GM23338 (cell line): ENCODE results near the gene CD46. TPM values are rescaled to one million over a fixed set of nuclear protein-coding genes. Genes with fewer than 3 reads are reported as not detected.

Experiments used
- ATAC-seq: fragments of 200-7000 bp; cut with Tn5 transposase; 3 replicates; pipeline ENCODE4 v1.9.1; 2020
- DNase-seq: peaks from one replicate; pipeline ENCODE4 v3.0.0-alpha.2; 2015; ENCODE audit warnings: low spot score
- H2AFZ ChIP-seq: fragments of 200-600 bp; sonication (generic); 2 replicates; pipeline ENCODE4 v1.8.0; 2016; ENCODE audit warnings: antibody characterized with exemption, mild to moderate bottlenecking, moderate library complexity
- H3F3A ChIP-seq: fragments of 200-600 bp; sonication (generic); replicated peaks from 2 replicates; pipeline ENCODE4 v1.8.0; 2017; ENCODE audit warnings: antibody characterized with exemption, mixed run types, low read depth
- H3K27ac ChIP-seq: fragments of 200-600 bp; sonication (generic); 2 replicates; pipeline ENCODE4 v1.6.1; 2016; ENCODE audit warnings: low read depth
- H3K27me3 ChIP-seq: fragments of 200-600 bp; sonication (generic); 2 replicates; pipeline ENCODE4 v1.8.0; 2016; ENCODE audit warnings: mild to moderate bottlenecking, mixed run types, moderate library complexity; ENCODE audit not compliant: insufficient read depth
- H3K36me3 ChIP-seq: fragments of 200-600 bp; sonication (generic); 2 replicates; pipeline ENCODE4 v1.8.0; 2016; ENCODE audit warnings: mild to moderate bottlenecking; ENCODE audit not compliant: insufficient read depth
- H3K4me1 ChIP-seq: fragments of 200-600 bp; sonication (generic); 2 replicates; pipeline ENCODE4 v1.8.0; 2016; ENCODE audit warnings: mild to moderate bottlenecking, moderate library complexity; ENCODE audit not compliant: insufficient read depth
- H3K4me2 ChIP-seq: fragments of 200-600 bp; sonication (generic); 2 replicates; pipeline ENCODE4 v1.7.1; 2017; ENCODE audit warnings: mixed run types
- H3K4me3 ChIP-seq: fragments of 200-600 bp; sonication (generic); 2 replicates; pipeline ENCODE4 v1.6.1; 2016; ENCODE audit warnings: mixed run types
- H3K79me2 ChIP-seq: fragments of 200-600 bp; sonication (generic); replicated peaks from 2 replicates; pipeline ENCODE4 v1.8.0; 2017; ENCODE audit warnings: mild to moderate bottlenecking; ENCODE audit not compliant: insufficient read depth
- H3K9me2 ChIP-seq: fragments of 200-600 bp; sonication (generic); 2 replicates; pipeline ENCODE4 v1.8.0; 2017; ENCODE audit not compliant: insufficient read depth
- H4K20me1 ChIP-seq: fragments of 200-600 bp; sonication (generic); replicated peaks from 2 replicates; pipeline ENCODE4 v1.8.0; 2017; ENCODE audit warnings: mild to moderate bottlenecking; ENCODE audit not compliant: insufficient read depth
- H3K27ac Mint-ChIP-seq: 2 replicates; pipeline ENCODE4 v1.8.0; 2020; ENCODE audit warnings: inconsistent platforms, mild to moderate bottlenecking, moderate library complexity, mixed read lengths
- H3K27me3 Mint-ChIP-seq: 3 replicates; pipeline ENCODE4 v1.8.0; 2022; ENCODE audit warnings: low read depth, mild to moderate bottlenecking, moderate library complexity, mixed read lengths, inconsistent platforms; ENCODE audit not compliant: insufficient read depth, poor library complexity
- H3K36me3 Mint-ChIP-seq: 3 replicates; pipeline ENCODE4 v1.8.0; 2021; ENCODE audit warnings: low read depth, mild to moderate bottlenecking, inconsistent platforms, moderate library complexity, mixed read lengths
- H3K4me1 Mint-ChIP-seq: 3 replicates; pipeline ENCODE4 v1.8.0; 2020; ENCODE audit warnings: mild to moderate bottlenecking, inconsistent platforms, mixed read lengths
- H3K4me3 Mint-ChIP-seq: 3 replicates; pipeline ENCODE4 v1.8.0; 2021; ENCODE audit warnings: moderate library complexity, mild to moderate bottlenecking, inconsistent platforms, mixed read lengths
- H3K9me3 Mint-ChIP-seq: 3 replicates; pipeline ENCODE4 v1.8.0; 2020; ENCODE audit warnings: moderate library complexity, mild to moderate bottlenecking, inconsistent platforms, mixed read lengths
- CREB1 ChIP-seq: fragments of 250-450 bp; sonication (Bioruptor Pico); IDR thresholded peaks from 2 replicates; pipeline ENCODE4 v1.5.0; 2020; ENCODE audit warnings: low read depth, mild to moderate bottlenecking, moderate library complexity
- EZH2 ChIP-seq: fragments of 200-600 bp; sonication (generic); IDR thresholded peaks from one replicate; pipeline ENCODE4 v1.8.0; 2017; ENCODE audit warnings: antibody characterized with exemption, mild to moderate bottlenecking, low read depth; ENCODE audit not compliant: unreplicated experiment
- EZH2phosphoT487 ChIP-seq: fragments of 200-600 bp; sonication (generic); IDR thresholded peaks from one replicate; pipeline ENCODE4 v1.8.1; 2018; ENCODE audit warnings: antibody characterized with exemption; ENCODE audit not compliant: unreplicated experiment
- JUNB ChIP-seq: IDR thresholded peaks from one replicate; pipeline ENCODE4 v1.6.1; 2016; ENCODE audit warnings: antibody characterized with exemption; ENCODE audit not compliant: unreplicated experiment
- NANOG ChIP-seq: IDR thresholded peaks from 2 replicates; pipeline ENCODE4 v1.6.1; 2016; ENCODE audit warnings: antibody characterized with exemption, borderline replicate concordance
- POLR2AphosphoS5 ChIP-seq: IDR thresholded peaks from 2 replicates; pipeline ENCODE4 v1.6.1; 2016; ENCODE audit warnings: antibody characterized with exemption, low read depth
- STAT1 ChIP-seq: IDR thresholded peaks from one replicate; pipeline ENCODE4 v1.6.1; 2016; ENCODE audit warnings: antibody characterized with exemption; ENCODE audit not compliant: unreplicated experiment
- ZNF114 ChIP-seq: fragments of 250-450 bp; sonication (Bioruptor Pico); IDR thresholded peaks from 2 replicates; pipeline ENCODE4 v1.5.0; 2020; ENCODE audit warnings: mild to moderate bottlenecking, moderate library complexity
- ZNF331 ChIP-seq: fragments of 250-450 bp; sonication (Bioruptor Pico); IDR thresholded peaks from 2 replicates; pipeline ENCODE4 v1.5.0; 2020; ENCODE audit warnings: low read depth, mild to moderate bottlenecking, moderate library complexity
- polyA plus RNA-seq: library from polyadenylated mRNA; unstranded; fragments of >200 nt; fragmentation: Nextera tagmentation; extraction: Ambion mirVana; gene quantifications from 2 replicates; pipeline ENCODE4 v1.2.1, GENCODE V29; 2016
- total RNA-seq: library from RNA; depleted of rRNA; stranded (reverse); fragments of >200 nt; shearing (Covaris generic); gene quantifications from 2 replicates; pipeline ENCODE4 v1.2.3, GENCODE V29; 2014
- TF ChIP-seq, protein P1 (sequence below): IDR thresholded peaks from 2 replicates; pipeline ENCODE4 v1.6.1; 2016; ENCODE audit warnings: antibody characterized with exemption
- TF ChIP-seq, protein P2 (sequence below), 2 experiments: fragments of 200-600 bp in 1 of 2; sonication (generic) in 1 of 2; conservative IDR thresholded peaks; 2 replicates each; pipeline versions ENCODE4 v1.5.1 to v1.6.1; 2016 to 2017; ENCODE audit warnings: antibody characterized with exemption in 2 of 2, low read depth in 2 of 2, mild to moderate bottlenecking in 2 of 2, moderate library complexity in 1 of 2
- TF ChIP-seq, protein P3 (sequence below): IDR thresholded peaks from one replicate; pipeline ENCODE4 v1.6.1; 2018; ENCODE audit warnings: antibody characterized with exemption; ENCODE audit not compliant: unreplicated experiment
- TF ChIP-seq, protein P4 (sequence below): fragments of 250-450 bp; sonication (Bioruptor Pico); IDR thresholded peaks from 2 replicates; pipeline ENCODE4 v1.5.0; 2020; ENCODE audit warnings: mild to moderate bottlenecking, moderate library complexity

CD46 gene
- total and polyA plus RNA-seq, 2 experiments from 2014 or later: 199 to 209 TPM

DNA sequence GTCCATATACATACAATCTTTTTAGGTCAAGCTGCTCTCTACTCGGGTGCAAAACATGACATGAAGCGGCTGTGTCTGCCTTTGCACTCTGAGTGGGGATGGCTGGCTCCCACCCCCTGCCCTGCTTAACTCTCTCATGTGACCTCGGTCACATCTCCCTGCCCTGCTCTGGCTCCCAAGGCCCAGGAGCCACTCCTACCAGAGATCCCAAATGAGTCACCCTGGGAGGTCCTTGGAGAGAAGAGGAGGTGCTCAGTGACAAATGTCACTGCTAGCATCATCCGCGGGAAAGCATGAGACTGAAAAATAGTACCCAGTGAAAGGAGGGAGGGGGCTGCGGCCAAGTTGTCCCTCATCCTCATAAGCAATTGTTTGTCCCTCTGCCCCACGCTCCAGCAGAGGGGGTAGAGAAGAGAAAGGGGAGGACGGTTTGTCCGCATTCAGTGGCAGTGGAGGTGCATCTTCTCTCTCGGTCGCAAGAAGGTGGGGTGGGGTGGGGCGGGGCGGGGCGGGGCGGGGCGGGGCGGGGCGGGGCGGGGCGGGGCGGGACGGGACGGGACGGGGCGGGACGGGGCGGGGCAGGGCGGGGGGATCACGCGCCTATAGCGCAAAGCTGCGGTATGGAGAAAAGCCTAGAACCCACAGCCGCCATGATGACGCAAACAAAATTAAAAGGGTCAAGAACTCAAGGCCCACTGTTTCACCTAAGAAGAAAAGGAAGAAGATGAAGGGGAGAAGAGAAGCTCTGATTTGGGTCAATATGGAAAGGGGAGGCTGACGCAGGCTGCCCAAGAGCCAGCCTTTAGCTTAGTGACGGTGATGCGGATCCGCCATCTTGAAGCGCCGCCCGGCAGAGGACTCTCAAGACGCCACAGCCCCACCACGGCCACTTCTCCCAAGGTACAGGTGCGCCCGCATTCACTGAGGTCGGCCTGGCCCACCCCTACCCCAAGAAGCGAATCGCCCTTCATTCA lies 66.2 kb downstream of the CD46 start:
- H4K20me1 ChIP-seq: no peaks in the 10 kb centered on the region
- Mint-ChIP-seq H3K36me3 (no peaks in the 10 kb centered on the region; the same call in 2 of the 3 replicates), H3K4me1 (peaks cover 12% of the 10 kb centered on the region), H3K27me3 (peaks cover 12% of the 10 kb centered on the region), H3K4me3 (no peak overlapping the region), H3K27ac (no peak overlapping the region), H3K9me3 (no peaks in the 10 kb centered on the region)
- no peak overlapping the region for H3K4me3 ChIP-seq
- ATAC-seq (no peak), DNase-seq (no peak)
- no peak overlapping the region for H2AFZ ChIP-seq
- no peak overlapping the region for H3K27ac ChIP-seq
- no peaks in the 10 kb centered on the region for H3K27me3 ChIP-seq
- no peak overlapping the region for H3K4me2 ChIP-seq
- no peaks in the 10 kb centered on the region for H3K9me2 ChIP-seq
- no peak for TF ChIP-seq STAT1
- TF ChIP-seq CREB1: no peak
- TF ChIP-seq NANOG: no peak
- no peak for TF ChIP-seq EZH2
- TF ChIP-seq, protein P1, sequence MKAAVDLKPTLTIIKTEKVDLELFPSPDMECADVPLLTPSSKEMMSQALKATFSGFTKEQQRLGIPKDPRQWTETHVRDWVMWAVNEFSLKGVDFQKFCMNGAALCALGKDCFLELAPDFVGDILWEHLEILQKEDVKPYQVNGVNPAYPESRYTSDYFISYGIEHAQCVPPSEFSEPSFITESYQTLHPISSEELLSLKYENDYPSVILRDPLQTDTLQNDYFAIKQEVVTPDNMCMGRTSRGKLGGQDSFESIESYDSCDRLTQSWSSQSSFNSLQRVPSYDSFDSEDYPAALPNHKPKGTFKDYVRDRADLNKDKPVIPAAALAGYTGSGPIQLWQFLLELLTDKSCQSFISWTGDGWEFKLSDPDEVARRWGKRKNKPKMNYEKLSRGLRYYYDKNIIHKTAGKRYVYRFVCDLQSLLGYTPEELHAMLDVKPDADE: no peak
- TF ChIP-seq, protein P2, sequence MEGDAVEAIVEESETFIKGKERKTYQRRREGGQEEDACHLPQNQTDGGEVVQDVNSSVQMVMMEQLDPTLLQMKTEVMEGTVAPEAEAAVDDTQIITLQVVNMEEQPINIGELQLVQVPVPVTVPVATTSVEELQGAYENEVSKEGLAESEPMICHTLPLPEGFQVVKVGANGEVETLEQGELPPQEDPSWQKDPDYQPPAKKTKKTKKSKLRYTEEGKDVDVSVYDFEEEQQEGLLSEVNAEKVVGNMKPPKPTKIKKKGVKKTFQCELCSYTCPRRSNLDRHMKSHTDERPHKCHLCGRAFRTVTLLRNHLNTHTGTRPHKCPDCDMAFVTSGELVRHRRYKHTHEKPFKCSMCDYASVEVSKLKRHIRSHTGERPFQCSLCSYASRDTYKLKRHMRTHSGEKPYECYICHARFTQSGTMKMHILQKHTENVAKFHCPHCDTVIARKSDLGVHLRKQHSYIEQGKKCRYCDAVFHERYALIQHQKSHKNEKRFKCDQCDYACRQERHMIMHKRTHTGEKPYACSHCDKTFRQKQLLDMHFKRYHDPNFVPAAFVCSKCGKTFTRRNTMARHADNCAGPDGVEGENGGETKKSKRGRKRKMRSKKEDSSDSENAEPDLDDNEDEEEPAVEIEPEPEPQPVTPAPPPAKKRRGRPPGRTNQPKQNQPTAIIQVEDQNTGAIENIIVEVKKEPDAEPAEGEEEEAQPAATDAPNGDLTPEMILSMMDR (conservative IDR thresholded peaks at IDR 0.05; ENCODE audit: low read depth in 2 of 2): no peak
- TF ChIP-seq POLR2AphosphoS5: no peak
- TF ChIP-seq, protein P3, sequence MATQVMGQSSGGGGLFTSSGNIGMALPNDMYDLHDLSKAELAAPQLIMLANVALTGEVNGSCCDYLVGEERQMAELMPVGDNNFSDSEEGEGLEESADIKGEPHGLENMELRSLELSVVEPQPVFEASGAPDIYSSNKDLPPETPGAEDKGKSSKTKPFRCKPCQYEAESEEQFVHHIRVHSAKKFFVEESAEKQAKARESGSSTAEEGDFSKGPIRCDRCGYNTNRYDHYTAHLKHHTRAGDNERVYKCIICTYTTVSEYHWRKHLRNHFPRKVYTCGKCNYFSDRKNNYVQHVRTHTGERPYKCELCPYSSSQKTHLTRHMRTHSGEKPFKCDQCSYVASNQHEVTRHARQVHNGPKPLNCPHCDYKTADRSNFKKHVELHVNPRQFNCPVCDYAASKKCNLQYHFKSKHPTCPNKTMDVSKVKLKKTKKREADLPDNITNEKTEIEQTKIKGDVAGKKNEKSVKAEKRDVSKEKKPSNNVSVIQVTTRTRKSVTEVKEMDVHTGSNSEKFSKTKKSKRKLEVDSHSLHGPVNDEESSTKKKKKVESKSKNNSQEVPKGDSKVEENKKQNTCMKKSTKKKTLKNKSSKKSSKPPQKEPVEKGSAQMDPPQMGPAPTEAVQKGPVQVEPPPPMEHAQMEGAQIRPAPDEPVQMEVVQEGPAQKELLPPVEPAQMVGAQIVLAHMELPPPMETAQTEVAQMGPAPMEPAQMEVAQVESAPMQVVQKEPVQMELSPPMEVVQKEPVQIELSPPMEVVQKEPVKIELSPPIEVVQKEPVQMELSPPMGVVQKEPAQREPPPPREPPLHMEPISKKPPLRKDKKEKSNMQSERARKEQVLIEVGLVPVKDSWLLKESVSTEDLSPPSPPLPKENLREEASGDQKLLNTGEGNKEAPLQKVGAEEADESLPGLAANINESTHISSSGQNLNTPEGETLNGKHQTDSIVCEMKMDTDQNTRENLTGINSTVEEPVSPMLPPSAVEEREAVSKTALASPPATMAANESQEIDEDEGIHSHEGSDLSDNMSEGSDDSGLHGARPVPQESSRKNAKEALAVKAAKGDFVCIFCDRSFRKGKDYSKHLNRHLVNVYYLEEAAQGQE: no peak
- no peak for TF ChIP-seq EZH2phosphoT487
- TF ChIP-seq ZNF114 (CRISPR knock-in tag): no peak
- TF ChIP-seq, protein P4, sequence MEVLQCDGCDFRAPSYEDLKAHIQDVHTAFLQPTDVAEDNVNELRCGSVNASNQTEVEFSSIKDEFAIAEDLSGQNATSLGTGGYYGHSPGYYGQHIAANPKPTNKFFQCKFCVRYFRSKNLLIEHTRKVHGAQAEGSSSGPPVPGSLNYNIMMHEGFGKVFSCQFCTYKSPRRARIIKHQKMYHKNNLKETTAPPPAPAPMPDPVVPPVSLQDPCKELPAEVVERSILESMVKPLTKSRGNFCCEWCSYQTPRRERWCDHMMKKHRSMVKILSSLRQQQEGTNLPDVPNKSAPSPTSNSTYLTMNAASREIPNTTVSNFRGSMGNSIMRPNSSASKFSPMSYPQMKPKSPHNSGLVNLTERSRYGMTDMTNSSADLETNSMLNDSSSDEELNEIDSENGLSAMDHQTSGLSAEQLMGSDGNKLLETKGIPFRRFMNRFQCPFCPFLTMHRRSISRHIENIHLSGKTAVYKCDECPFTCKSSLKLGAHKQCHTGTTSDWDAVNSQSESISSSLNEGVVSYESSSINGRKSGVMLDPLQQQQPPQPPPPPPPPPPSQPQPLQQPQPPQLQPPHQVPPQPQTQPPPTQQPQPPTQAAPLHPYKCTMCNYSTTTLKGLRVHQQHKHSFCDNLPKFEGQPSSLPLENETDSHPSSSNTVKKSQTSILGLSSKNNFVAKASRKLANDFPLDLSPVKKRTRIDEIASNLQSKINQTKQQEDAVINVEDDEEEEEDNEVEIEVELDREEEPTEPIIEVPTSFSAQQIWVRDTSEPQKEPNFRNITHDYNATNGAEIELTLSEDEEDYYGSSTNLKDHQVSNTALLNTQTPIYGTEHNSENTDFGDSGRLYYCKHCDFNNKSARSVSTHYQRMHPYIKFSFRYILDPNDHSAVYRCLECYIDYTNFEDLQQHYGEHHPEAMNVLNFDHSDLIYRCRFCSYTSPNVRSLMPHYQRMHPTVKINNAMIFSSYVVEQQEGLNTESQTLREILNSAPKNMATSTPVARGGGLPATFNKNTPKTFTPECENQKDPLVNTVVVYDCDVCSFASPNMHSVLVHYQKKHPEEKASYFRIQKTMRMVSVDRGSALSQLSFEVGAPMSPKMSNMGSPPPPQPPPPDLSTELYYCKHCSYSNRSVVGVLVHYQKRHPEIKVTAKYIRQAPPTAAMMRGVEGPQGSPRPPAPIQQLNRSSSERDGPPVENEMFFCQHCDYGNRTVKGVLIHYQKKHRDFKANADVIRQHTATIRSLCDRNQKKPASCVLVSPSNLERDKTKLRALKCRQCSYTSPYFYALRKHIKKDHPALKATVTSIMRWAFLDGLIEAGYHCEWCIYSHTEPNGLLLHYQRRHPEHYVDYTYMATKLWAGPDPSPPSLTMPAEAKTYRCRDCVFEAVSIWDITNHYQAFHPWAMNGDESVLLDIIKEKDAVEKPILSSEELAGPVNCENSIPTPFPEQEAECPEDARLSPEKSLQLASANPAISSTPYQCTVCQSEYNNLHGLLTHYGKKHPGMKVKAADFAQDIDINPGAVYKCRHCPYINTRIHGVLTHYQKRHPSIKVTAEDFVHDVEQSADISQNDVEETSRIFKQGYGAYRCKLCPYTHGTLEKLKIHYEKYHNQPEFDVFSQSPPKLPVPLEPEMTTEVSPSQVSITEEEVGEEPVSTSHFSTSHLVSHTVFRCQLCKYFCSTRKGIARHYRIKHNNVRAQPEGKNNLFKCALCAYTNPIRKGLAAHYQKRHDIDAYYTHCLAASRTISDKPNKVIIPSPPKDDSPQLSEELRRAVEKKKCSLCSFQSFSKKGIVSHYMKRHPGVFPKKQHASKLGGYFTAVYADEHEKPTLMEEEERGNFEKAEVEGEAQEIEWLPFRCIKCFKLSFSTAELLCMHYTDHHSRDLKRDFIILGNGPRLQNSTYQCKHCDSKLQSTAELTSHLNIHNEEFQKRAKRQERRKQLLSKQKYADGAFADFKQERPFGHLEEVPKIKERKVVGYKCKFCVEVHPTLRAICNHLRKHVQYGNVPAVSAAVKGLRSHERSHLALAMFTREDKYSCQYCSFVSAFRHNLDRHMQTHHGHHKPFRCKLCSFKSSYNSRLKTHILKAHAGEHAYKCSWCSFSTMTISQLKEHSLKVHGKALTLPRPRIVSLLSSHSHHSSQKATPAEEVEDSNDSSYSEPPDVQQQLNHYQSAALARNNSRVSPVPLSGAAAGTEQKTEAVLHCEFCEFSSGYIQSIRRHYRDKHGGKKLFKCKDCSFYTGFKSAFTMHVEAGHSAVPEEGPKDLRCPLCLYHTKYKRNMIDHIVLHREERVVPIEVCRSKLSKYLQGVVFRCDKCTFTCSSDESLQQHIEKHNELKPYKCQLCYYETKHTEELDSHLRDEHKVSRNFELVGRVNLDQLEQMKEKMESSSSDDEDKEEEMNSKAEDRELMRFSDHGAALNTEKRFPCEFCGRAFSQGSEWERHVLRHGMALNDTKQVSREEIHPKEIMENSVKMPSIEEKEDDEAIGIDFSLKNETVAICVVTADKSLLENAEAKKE (CRISPR knock-in tag): no peak
- no peak for TF ChIP-seq ZNF331
- TF ChIP-seq JUNB: no peak
- H3K79me2 ChIP-seq: no peaks in the 10 kb centered on the region
- H3F3A ChIP-seq: no peaks in the 10 kb centered on the region
- no peaks in the 10 kb centered on the region for H3K36me3 ChIP-seq
- H3K4me1 ChIP-seq: no peaks in the 10 kb centered on the region
